ENCODE results near the gene XPO6.

XPO6 gene

DNA sequence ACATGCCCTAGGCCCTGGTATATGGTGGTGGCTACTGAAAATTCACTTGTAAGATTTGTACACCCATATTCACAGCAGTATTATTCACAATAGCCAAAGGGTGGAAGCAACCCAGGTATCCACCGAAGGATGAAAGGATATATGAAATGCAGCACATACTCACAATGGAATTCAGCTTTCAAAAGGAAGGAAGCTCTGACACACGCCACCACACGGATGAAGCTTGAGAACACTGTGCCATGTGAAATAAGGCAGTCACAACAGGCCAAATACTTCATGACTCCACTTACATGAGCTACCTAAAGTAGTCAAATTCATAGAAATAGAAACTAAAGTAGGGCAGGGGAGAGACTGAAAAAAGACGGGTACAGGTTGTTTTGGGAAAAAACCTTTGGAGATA lies 2.9 kb downstream of the XPO6 start:
- no peak for DNase-seq

DNA sequence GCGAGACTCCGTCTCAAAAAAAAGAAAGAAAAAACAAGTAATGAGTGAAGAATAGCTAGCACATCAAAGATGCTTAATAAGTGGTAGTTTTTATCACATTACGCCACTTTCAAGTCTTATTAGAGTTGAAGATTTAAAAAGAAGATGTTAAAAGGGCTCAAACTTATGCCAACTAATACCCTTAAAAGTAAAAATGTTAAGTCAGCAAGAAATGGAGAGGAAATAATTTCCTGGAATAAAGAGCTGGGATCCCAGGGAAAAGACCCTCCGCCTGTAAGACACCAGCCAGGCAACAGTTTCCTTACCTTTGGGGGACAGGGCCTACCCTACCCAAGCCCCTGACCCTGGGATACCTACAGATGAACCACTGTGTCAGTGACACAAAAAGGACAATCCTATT lies 3.6 kb downstream of the XPO6 start:
- DNase-seq = no peak

GRCh38 chr16:28207399-28207798 lies 4.4 kb downstream of the XPO6 start:
- DNase-seq = no peak

GRCh38 chr16:28205974-28206373 lies 5.8 kb downstream of the XPO6 start:
- no peak for DNase-seq

GRCh38 chr16:28205117-28205899 lies 6.5 kb downstream of the XPO6 start:
- no peak for DNase-seq

DNA sequence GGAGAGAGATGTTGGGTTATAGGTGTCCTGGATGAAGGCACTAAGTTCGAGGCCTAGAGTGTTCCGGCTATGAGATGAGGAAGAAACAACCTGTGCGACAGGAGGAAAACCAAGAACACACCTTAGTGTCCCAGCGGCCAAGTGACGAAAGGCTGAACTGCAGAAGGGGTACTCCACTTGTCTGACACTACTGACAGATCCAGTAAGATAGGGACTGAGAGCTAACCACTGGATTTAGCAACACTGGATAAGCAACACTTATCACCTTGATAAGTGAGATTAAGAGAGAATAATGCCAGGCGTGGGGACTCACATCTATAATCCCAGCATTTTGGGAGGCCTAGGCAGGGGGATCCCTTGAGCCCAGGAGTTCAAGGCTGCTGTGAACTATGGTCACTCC lies 7.1 kb downstream of the XPO6 start:
- DNase-seq = no peak

DNA sequence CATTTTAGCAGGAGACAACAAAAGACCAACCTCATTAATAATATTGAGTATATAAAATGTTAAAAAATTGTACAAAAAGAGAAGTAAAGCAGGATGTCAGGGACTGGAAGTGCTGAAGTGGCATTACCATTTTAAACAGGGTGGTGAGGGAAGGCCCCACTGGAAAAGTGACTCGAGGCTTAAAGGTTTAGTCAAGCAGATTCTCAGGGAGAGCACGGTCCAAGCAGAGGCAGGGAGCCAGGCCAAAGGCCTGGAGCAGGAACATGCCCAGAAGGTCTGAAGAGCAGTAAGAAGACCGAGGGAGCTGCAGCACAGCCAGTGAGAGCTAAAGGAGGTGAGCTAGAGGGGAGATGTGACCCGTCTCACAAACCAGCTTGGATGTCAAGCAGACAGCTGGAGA lies 7.6 kb downstream of the XPO6 start:
- DNase-seq = no peak

GRCh38 chr16:28202147-28202746 lies 9.5 kb downstream of the XPO6 start:
- peak; percentile 25 for DNase-seq

GRCh38 chr16:28200661-28201060 lies 11.1 kb downstream of the XPO6 start:
- DNase-seq = no peak

DNA sequence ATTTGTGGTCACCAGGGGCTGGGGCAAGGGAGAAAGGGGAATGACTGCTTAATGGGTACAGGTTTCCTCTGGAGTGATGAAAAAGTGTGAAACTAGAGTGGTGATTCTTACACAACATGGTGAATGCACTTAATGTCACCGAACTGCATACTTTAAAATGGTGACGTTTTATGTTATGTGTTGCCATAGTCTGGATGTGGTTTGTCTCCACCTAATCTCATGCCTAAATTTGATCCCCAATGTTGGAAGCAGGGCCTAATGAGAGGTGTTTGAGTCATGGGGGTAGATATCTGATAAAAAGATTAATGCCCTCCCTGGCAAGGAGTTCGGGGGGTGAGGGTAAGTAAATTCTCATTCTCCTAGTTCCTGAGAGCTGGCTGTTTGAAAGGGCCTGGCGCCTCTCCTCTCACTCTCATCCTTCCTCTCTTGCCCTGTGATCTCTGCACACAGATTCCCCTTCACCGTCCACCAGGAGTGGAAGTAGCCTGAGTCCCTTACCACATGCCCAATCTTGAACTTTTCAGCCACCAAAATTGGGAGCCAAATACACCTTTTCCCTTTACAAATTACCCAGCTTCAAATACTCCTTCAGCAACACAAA lies 15.3 kb downstream of the XPO6 start:
- DNase-seq = no peak

GRCh38 chr16:28195859-28196258 lies 15.9 kb downstream of the XPO6 start:
- DNase-seq = no peak

DNA sequence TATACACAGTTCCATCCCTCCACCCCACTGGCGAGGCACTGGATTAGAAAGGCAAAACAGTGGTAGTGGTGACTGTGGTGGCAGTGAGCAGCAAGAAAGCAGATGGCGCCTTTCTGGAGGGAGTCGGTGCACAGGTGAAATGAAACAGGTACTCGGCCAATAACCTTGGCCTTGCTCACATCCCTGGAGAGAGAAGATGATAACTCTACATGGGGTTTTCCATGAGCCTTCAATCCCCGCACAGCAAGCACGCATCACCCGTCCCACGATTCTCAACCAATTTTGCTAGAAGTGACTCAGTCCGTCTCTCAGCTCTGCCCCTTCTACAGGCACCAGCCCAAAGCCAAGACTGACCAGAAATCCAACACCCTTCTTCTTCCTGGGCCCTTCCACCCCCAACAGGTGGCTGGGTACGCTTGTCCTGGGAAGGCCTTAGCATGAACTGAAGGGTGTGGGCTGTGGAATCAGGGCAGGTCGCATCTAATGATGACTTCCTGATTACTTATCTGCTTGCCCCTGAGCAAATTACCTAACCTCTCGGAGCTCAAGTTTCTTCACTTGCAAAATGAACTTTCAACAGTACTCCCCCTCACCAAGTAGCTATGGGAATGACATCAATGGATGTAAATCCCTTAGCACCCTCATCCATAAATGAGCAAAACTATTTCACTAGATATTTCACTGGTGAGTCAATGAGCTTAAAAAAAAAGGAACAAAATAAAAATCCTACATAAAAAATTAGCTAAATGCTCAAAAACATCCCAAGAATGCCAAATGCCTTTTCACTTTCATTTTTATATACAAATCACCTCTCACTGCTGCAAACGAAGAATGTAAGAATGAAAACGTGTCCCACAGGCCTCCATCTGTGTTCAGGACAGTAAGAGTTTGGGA lies 18.0 kb downstream of the XPO6 start:
- peak; percentile 45 for DNase-seq

GRCh38 chr16:28192806-28193529 lies 18.8 kb downstream of the XPO6 start:
- DNase-seq = peak; percentile 77

- no peak for DNase-seq
Measured at GRCh38 chr16:28191364-28191960, 20.3 kb downstream of the XPO6 start.

DNA sequence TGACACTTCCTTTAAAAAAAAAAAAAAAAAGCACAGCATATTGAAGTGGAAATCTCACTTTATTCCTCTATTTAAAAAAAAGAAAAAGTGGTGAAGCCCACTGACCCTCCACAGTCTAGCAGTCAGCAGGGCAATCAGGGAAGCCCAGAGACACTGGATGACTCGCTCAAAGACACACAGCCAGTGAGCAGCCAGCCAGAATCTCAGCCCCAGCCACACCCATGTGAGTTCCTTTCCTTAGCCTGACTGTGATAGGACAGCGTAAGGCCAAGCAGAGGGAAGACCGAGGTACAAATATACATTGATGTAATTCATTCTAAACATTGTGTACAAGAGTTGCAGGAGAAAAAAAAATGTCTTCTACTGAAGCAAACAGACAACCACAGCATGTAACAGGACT lies 22.5 kb downstream of the XPO6 start:
- DNase-seq = peak; percentile 32

- no peak for DNase-seq
Measured at GRCh38 chr16:28188085-28188916, 23.5 kb downstream of the XPO6 start.

- DNase-seq = no peak
Measured at GRCh38 chr16:28187595-28188004, 24.2 kb downstream of the XPO6 start.

GRCh38 chr16:28186752-28187151 lies 25.0 kb downstream of the XPO6 start:
- no peak for DNase-seq

GRCh38 chr16:28185696-28186095 lies 26.1 kb downstream of the XPO6 start:
- DNase-seq = no peak

- no peak for DNase-seq
Measured at GRCh38 chr16:28184625-28185024, 27.1 kb downstream of the XPO6 start.

- DNase-seq = no peak
Measured at GRCh38 chr16:28183930-28184329, 27.8 kb downstream of the XPO6 start.

All from stimulated activated CD4-positive, alpha-beta T cell treated with anti-CD3 and anti-CD28 coated beads, Interleukin-4, amount 100 ng/mL, for 24 hours (primary cell).